NCI-H345 treated with DMSO at 0.1 percent for 48 hours (cell line): ENCODE measurements around the gene ZNF790.
"Not testable (repeated sequence)": the region's sequence is repeated elsewhere in the genome, so short reads cannot be mapped to it uniquely, and the experiment has no call there.

Source experiments
- DNase-seq: peaks from one replicate; lab custom pipeline; 2025; ENCODE audit not compliant: unreplicated experiment; lab: John Stamatoyannopoulos, UW

Gene ZNF790

GRCh38 chr19:36837906-36838783, at the start of gene ZNF790:
Gene ZNF790, minus strand, starts transcription at chr19:36838387. Its CDS starts 12,768 bp downstream, at chr19:36825619.
- peak; percentile 88 for DNase-seq

- no peak for DNase-seq
Measured at GRCh38 chr19:36876993-36877938, 39.1 kb upstream of the ZNF790 start.

GRCh38 chr19:36851898-36852297, 13.7 kb upstream of the ZNF790 start:
- no peak for DNase-seq

GRCh38 chr19:36850559-36851442, 12.6 kb upstream of the ZNF790 start, which contains the start of gene ZNF345:
Gene ZNF345, plus strand, starts transcription at chr19:36850876. Its CDS starts 25,955 bp downstream, at chr19:36876831.
- peak; percentile 100 for DNase-seq

GRCh38 chr19:36849701-36850558, 11.7 kb upstream of the ZNF790 start:
- DNase-seq, result peak; percentile 99

- no peak for DNase-seq
Measured at GRCh38 chr19:36847968-36848367, 9.8 kb upstream of the ZNF790 start.

- DNase-seq, result no peak
Measured at GRCh38 chr19:36838784-36839324, 667 bp upstream of the ZNF790 start.

GRCh38 chr19:36837176-36837905, 846 bp downstream of the ZNF790 start:
- DNase-seq, result no peak

GRCh38 chr19:36833430-36833829, 4.8 kb downstream of the ZNF790 start:
- no peak for DNase-seq

- DNase-seq, result no peak
Measured at GRCh38 chr19:36821758-36822157, 16.4 kb downstream of the ZNF790 start.

- no peak for DNase-seq
Measured at GRCh38 chr19:36819130-36819630, 19.0 kb downstream of the ZNF790 start.

GRCh38 chr19:36807029-36807428, 31.2 kb downstream of the ZNF790 start:
- no peak for DNase-seq

GRCh38 chr19:36805364-36805763, 32.8 kb downstream of the ZNF790 start:
- DNase-seq, result no peak

- DNase-seq, result no peak
Measured at GRCh38 chr19:36797786-36798108, 40.4 kb downstream of the ZNF790 start.

GRCh38 chr19:36796714-36796992, 41.5 kb downstream of the ZNF790 start:
- DNase-seq, result no peak

GRCh38 chr19:36791420-36792141, 46.6 kb downstream of the ZNF790 start:
- DNase-seq, result not testable (repeated sequence)

GRCh38 chr19:36775768-36776167, 62.4 kb downstream of the ZNF790 start:
- no peak for DNase-seq

- DNase-seq, result no peak
Measured at GRCh38 chr19:36773223-36773579, 65.0 kb downstream of the ZNF790 start.
